Measurements from ENCODE around the gene TXLNA. TPM values are rescaled to one million over a fixed set of nuclear protein-coding genes. Genes with fewer than 3 reads are reported as not detected.

TXLNA gene
- total RNA-seq, 1 donor from 2014 or later, result 74.8 TPM

GRCh38 chr1:32240140-32240951, 60.9 kb downstream of the TXLNA start:
- H3K36me3 ChIP-seq (ENCODE audit: control insufficient read depth, insufficient read depth, low read length), result no peaks in the 10 kb centered on the region
- DNase-seq (ENCODE audit: low read depth), result no peak
- peak; percentile 27 for TF ChIP-seq CTCF (IDR thresholded peaks at IDR 0.05; ENCODE audit: insufficient read depth, low read length, poor library complexity, severe bottlenecking)
- no peaks in the 10 kb centered on the region for H3K27me3 ChIP-seq (ENCODE audit: control insufficient read depth, insufficient read depth, low read length)
- peak overlapping the region; percentile 55 for H3K4me3 ChIP-seq (ENCODE audit: low read depth, low read length)

GRCh38 chr1:32241001-32241763, 61.7 kb downstream of the TXLNA start:
- H3K4me3 ChIP-seq (ENCODE audit: low read depth, low read length), result peak overlapping the region; percentile 55
- no peaks in the 10 kb centered on the region for H3K36me3 ChIP-seq (ENCODE audit: control insufficient read depth, insufficient read depth, low read length)
- no peaks in the 10 kb centered on the region for H3K27me3 ChIP-seq (ENCODE audit: control insufficient read depth, insufficient read depth, low read length)
- no peak for DNase-seq (ENCODE audit: low read depth)
- TF ChIP-seq CTCF (IDR thresholded peaks at IDR 0.05; ENCODE audit: insufficient read depth, low read length, poor library complexity, severe bottlenecking), result no peak

- H3K27me3 ChIP-seq (ENCODE audit: control insufficient read depth, insufficient read depth, low read length), result no peaks in the 10 kb centered on the region
- no peak for TF ChIP-seq CTCF (IDR thresholded peaks at IDR 0.05; ENCODE audit: insufficient read depth, low read length, poor library complexity, severe bottlenecking)
- H3K36me3 ChIP-seq (ENCODE audit: control insufficient read depth, insufficient read depth, low read length), result no peaks in the 10 kb centered on the region
- no peak overlapping the region for H3K4me3 ChIP-seq (ENCODE audit: low read depth, low read length)
- no peak for DNase-seq (ENCODE audit: low read depth)
These were observed 62.9 kb downstream of the TXLNA start for GRCh38 chr1:32242341-32242851.

GRCh38 chr1:32246888-32247273, 67.4 kb downstream of the TXLNA start, which contains the start of gene FAM167B:
Gene FAM167B, plus strand, starts transcription at chr1:32247222. Its CDS starts 200 bp downstream, at chr1:32247422.
- DNase-seq (ENCODE audit: low read depth), result no peak
- Histone ChIP-seq H3K4me3 (ENCODE audit: low read depth, low read length) (no peak within 1 kb of the TSS), H3K36me3 (ENCODE audit: control insufficient read depth, insufficient read depth, low read length) (no peaks in the 10 kb centered on the region), H3K27me3 (ENCODE audit: control insufficient read depth, insufficient read depth, low read length) (no peaks in the 10 kb centered on the region)
- TF ChIP-seq CTCF (IDR thresholded peaks at IDR 0.05; ENCODE audit: insufficient read depth, low read length, poor library complexity, severe bottlenecking), result no peak

- no peaks in the 10 kb centered on the region for H3K36me3 ChIP-seq (ENCODE audit: control insufficient read depth, insufficient read depth, low read length)
- DNase-seq (ENCODE audit: low read depth), result no peak
- TF ChIP-seq CTCF (IDR thresholded peaks at IDR 0.05; ENCODE audit: insufficient read depth, low read length, poor library complexity, severe bottlenecking), result no peak
- H3K4me3 ChIP-seq (ENCODE audit: low read depth, low read length), result no peak overlapping the region
- H3K27me3 ChIP-seq (ENCODE audit: control insufficient read depth, insufficient read depth, low read length), result no peaks in the 10 kb centered on the region
These were observed 68.0 kb downstream of the TXLNA start for GRCh38 chr1:32247452-32247851.

Other genes with a start within 250 kb of the TXLNA start
- 306 and 346 TPM in 2 replicates for gene PTP4A2, start 241.3 kb upstream of the TXLNA start, total RNA-seq
- gene KHDRBS1, start 165.8 kb upstream of the TXLNA start, total RNA-seq, result 95.8 and 110 TPM in 2 replicates
- 5.2 and 5.8 TPM in 2 replicates for gene TMEM39B, start 106.7 kb upstream of the TXLNA start, total RNA-seq
- 46.5 and 47.0 TPM in 2 replicates for gene KPNA6, start 71.6 kb upstream of the TXLNA start, total RNA-seq
- 7.0 and 8.8 TPM in 2 replicates for gene CCDC28B, start 20.9 kb downstream of the TXLNA start, total RNA-seq
- gene IQCC, start 26.0 kb downstream of the TXLNA start, total RNA-seq, result 2.5 and 5.3 TPM in 2 replicates
- not detected in 2 replicates for gene DCDC2B, start 29.4 kb downstream of the TXLNA start, total RNA-seq
- 20.2 and 21.1 TPM in 2 replicates for gene TMEM234, start 42.7 kb downstream of the TXLNA start, total RNA-seq
- 265 and 275 TPM in 2 replicates for gene EIF3I, start 42.7 kb downstream of the TXLNA start, total RNA-seq
- gene FAM167B, start 67.5 kb downstream of the TXLNA start, total RNA-seq, result 2.7 TPM in 1 of 2 replicates, not detected in the other
- gene LCK, start 71.6 kb downstream of the TXLNA start, total RNA-seq, result 6.2 and 10.3 TPM in 2 replicates
- gene HDAC1, start 112.4 kb downstream of the TXLNA start, total RNA-seq, result 72.3 and 85.7 TPM in 2 replicates
- gene MARCKSL1, start 156.6 kb downstream of the TXLNA start, total RNA-seq, result 184 and 187 TPM in 2 replicates
- gene FAM229A, start 182.8 kb downstream of the TXLNA start, total RNA-seq, result 3.4 and 7.5 TPM in 2 replicates
- gene TSSK3, start 182.9 kb downstream of the TXLNA start, total RNA-seq, result not detected in 2 replicates
- 81.6 and 83.6 TPM in 2 replicates for gene BSDC1, start 214.8 kb downstream of the TXLNA start, total RNA-seq